ENCODE measurements around the gene CELA3A. TPM values are rescaled to one million over a fixed set of nuclear protein-coding genes. Genes with fewer than 3 reads are reported as not detected.

The CELA3A gene
- total and polyA plus RNA-seq, 4 donors: 0.06 to 0.23 TPM; not detected in 2

GRCh38 chr1:21956720-21957552, 44.5 kb upstream of the CELA3A start:
- no peaks in the 10 kb centered on the region for H3K36me3 ChIP-seq (ENCODE audit: control insufficient read depth in 4 of 4, insufficient read depth in 3 of 4, low read depth in 1 of 4, low read length in 3 of 4)
- TF ChIP-seq FOXA2 (IDR thresholded peaks at IDR 0.05): no peak
- TF ChIP-seq, protein P1, sequence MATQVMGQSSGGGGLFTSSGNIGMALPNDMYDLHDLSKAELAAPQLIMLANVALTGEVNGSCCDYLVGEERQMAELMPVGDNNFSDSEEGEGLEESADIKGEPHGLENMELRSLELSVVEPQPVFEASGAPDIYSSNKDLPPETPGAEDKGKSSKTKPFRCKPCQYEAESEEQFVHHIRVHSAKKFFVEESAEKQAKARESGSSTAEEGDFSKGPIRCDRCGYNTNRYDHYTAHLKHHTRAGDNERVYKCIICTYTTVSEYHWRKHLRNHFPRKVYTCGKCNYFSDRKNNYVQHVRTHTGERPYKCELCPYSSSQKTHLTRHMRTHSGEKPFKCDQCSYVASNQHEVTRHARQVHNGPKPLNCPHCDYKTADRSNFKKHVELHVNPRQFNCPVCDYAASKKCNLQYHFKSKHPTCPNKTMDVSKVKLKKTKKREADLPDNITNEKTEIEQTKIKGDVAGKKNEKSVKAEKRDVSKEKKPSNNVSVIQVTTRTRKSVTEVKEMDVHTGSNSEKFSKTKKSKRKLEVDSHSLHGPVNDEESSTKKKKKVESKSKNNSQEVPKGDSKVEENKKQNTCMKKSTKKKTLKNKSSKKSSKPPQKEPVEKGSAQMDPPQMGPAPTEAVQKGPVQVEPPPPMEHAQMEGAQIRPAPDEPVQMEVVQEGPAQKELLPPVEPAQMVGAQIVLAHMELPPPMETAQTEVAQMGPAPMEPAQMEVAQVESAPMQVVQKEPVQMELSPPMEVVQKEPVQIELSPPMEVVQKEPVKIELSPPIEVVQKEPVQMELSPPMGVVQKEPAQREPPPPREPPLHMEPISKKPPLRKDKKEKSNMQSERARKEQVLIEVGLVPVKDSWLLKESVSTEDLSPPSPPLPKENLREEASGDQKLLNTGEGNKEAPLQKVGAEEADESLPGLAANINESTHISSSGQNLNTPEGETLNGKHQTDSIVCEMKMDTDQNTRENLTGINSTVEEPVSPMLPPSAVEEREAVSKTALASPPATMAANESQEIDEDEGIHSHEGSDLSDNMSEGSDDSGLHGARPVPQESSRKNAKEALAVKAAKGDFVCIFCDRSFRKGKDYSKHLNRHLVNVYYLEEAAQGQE (IDR thresholded peaks at IDR 0.05): no peak
- TF ChIP-seq CTCF (IDR thresholded peaks at IDR 0.05; ENCODE audit: low read depth, low read length, missing input control): no peak
- no peak for TF ChIP-seq RAD21 (IDR thresholded peaks at IDR 0.05)
- TF ChIP-seq EGR1 (IDR thresholded peaks at IDR 0.05; ENCODE audit: low read depth in 2 of 2): no peak
- no peak for TF ChIP-seq YY1 (IDR thresholded peaks at IDR 0.05)
- TF ChIP-seq ZBTB33 (IDR thresholded peaks at IDR 0.05): no peak
- TF ChIP-seq TAF1 (conservative IDR thresholded peaks at IDR 0.05): no peak
- TF ChIP-seq JUND (IDR thresholded peaks at IDR 0.05): no peak
- no peak for TF ChIP-seq HNF4A (conservative IDR thresholded peaks at IDR 0.05)
- H3K4me3 ChIP-seq (ENCODE audit: low read depth in 1 of 3, low read length in 3 of 3): no peak overlapping the region
- H3K9me3 ChIP-seq (ENCODE audit: control insufficient read depth in 4 of 4, low read length in 3 of 4): no peaks in the 10 kb centered on the region
- no peak overlapping the region for H3K27ac ChIP-seq (ENCODE audit: low read depth in 1 of 2, low read length in 2 of 2)
- no peak overlapping the region for H3K9ac ChIP-seq (ENCODE audit: low read depth in 1 of 2, low read length in 2 of 2)
- no peak for DNase-seq (ENCODE audit: low spot score)
- H3K27me3 ChIP-seq (ENCODE audit: control insufficient read depth in 4 of 4, insufficient read depth in 4 of 4, low read length in 3 of 4): no peaks in the 10 kb centered on the region
- WGBS: 43% methylated on average over 18 of the region's 18 CpGs
- H3K4me1 ChIP-seq (ENCODE audit: control insufficient read depth in 4 of 4, insufficient read depth in 4 of 4, low read length in 3 of 4): peaks cover 0 to 8% (median 0%) of the 10 kb centered on the region in 4 donors

DNA sequence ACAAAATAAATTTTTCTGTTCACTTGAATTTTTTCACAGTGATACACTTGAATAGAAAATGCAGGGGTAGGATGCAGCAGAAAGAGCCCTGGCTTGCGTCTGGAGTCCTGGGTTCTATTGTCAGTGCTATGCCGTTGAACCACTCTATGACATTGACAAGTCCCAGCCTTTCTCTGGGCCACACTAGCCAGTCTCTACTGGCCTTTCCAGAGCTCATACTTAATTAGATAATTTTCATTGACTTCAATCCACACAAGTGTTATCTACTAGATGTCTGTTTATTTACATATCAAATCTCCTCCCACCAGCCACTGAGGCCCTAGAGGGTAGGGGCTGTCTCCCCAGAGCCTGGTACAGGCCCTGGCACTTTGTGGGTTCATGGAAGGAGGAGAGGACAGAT, 40.1 kb upstream of the CELA3A start:
- no peak overlapping the region for H3K9ac ChIP-seq (ENCODE audit: low read depth in 1 of 2, low read length in 2 of 2)
- H3K4me1 ChIP-seq (ENCODE audit: control insufficient read depth in 4 of 4, insufficient read depth in 4 of 4, low read length in 3 of 4): peaks cover 0 to 8% (median 0%) of the 10 kb centered on the region in 4 donors
- H3K27ac ChIP-seq (ENCODE audit: low read depth in 1 of 2, low read length in 2 of 2): no peak overlapping the region
- DNase-seq (ENCODE audit: low spot score): no peak
- no peak overlapping the region for H3K4me3 ChIP-seq (ENCODE audit: low read depth in 1 of 3, low read length in 3 of 3)
- H3K9me3 ChIP-seq (ENCODE audit: control insufficient read depth in 4 of 4, low read length in 3 of 4): no peaks in the 10 kb centered on the region
- WGBS: 87% methylated on average over 2 of the region's 2 CpGs
- H3K27me3 ChIP-seq (ENCODE audit: control insufficient read depth in 4 of 4, insufficient read depth in 4 of 4, low read length in 3 of 4): no peaks in the 10 kb centered on the region
- H3K36me3 ChIP-seq (ENCODE audit: control insufficient read depth in 4 of 4, insufficient read depth in 3 of 4, low read depth in 1 of 4, low read length in 3 of 4): no peaks in the 10 kb centered on the region
- TF ChIP-seq RAD21 (IDR thresholded peaks at IDR 0.05): no peak
- no peak for TF ChIP-seq ZBTB33 (IDR thresholded peaks at IDR 0.05)
- TF ChIP-seq NR2F2 (IDR thresholded peaks at IDR 0.05): no peak
- TF ChIP-seq, protein P2, sequence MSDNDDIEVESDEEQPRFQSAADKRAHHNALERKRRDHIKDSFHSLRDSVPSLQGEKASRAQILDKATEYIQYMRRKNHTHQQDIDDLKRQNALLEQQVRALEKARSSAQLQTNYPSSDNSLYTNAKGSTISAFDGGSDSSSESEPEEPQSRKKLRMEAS (IDR thresholded peaks at IDR 0.05): no peak
- TF ChIP-seq FOXA1 (IDR thresholded peaks at IDR 0.05): no peak
- TF ChIP-seq SP1 (IDR thresholded peaks at IDR 0.05): no peak
- TF ChIP-seq RXRA (IDR thresholded peaks at IDR 0.05): no peak
- TF ChIP-seq, protein P1 (IDR thresholded peaks at IDR 0.05): no peak
- no peak for TF ChIP-seq FOXA2 (IDR thresholded peaks at IDR 0.05)

Measured in liver (tissue), 9 donors.